SK-N-MC (cell line): Measurements from ENCODE around the gene ADCY2.

Source experiments
- EZH2 ChIP-seq: fragments of 200-600 bp; sonication (generic); IDR thresholded peaks from one replicate; pipeline ENCODE4 v1.6.1; 2017; ENCODE audit warnings: antibody characterized with exemption
- POLR2AphosphoS5 ChIP-seq: IDR thresholded peaks from 2 replicates; pipeline ENCODE4 v1.6.1; 2012; ENCODE audit warnings: mild to moderate bottlenecking, low read depth, low read length, borderline replicate concordance

DNA sequence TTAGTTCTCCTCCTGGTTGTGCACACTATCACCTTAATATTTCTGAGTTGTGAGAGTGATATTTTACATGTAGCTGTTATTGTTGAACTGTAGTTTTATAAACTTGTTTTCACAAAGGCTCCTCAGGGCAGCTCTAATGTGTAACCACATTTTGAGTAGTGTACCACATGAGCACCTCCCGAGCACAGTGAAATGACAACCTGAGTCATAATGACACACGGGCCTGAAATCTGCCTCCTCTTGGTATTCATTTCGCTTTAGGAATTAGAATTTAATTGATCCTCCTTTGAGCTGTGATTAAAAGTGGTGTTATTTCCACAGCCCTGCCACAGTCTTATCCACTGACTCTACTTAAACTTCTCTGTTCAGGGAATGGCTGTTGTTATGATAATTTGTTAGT is 480.9 kb downstream of the ADCY2 start:
- TF ChIP-seq POLR2AphosphoS5 (no peak), EZH2 (no peak)
